Endodermal cell (in vitro differentiated cells): Measurements from ENCODE around the gene PDE4D. TPM values are rescaled to one million over a fixed set of nuclear protein-coding genes. Genes with fewer than 3 reads are reported as not detected.

Experiments
- DNase-seq: peaks from one replicate; pipeline ENCODE4 v3.0.0-alpha.2; 2017
- H3K27ac ChIP-seq: 2 replicates; pipeline ENCODE4 v1.5.1; 2013; ENCODE audit warnings: mild to moderate bottlenecking, low read depth, low read length, moderate library complexity
- H3K27me3 ChIP-seq: 2 replicates; pipeline ENCODE4 v1.6.1; 2013; ENCODE audit warnings: mild to moderate bottlenecking, low read length, moderate library complexity; ENCODE audit not compliant: insufficient read depth, control insufficient read depth, poor library complexity, severe bottlenecking
- H3K36me3 ChIP-seq: 2 replicates; pipeline ENCODE4 v1.7.0; 2013; ENCODE audit warnings: mild to moderate bottlenecking, low read length, moderate library complexity; ENCODE audit not compliant: control insufficient read depth, insufficient read depth
- H3K4me1 ChIP-seq: one replicate; pipeline ENCODE4 v1.7.0; 2013; ENCODE audit warnings: low read length; ENCODE audit not compliant: control insufficient read depth, insufficient read depth
- H3K4me3 ChIP-seq: 2 replicates; pipeline ENCODE4 v1.5.1; 2013; ENCODE audit warnings: mild to moderate bottlenecking, low read length, moderate library complexity
- H3K9ac ChIP-seq: 2 replicates; pipeline ENCODE4 v1.6.1; 2013; ENCODE audit warnings: mild to moderate bottlenecking, low read length, moderate library complexity; ENCODE audit not compliant: poor library complexity, severe bottlenecking; ENCODE audit errors: extremely low read depth
- H3K9me3 ChIP-seq: 2 replicates; pipeline ENCODE4 v1.6.1; 2013; ENCODE audit warnings: mild to moderate bottlenecking, low read length, moderate library complexity; ENCODE audit not compliant: control insufficient read depth
- H3K27ac Mint-ChIP-seq: 2 replicates; pipeline ENCODE4 v1.8.0; 2020; ENCODE audit warnings: mixed read lengths
- H3K27me3 Mint-ChIP-seq: 2 replicates; pipeline ENCODE4 v1.8.0; 2021; ENCODE audit warnings: mild to moderate bottlenecking, mixed read lengths; ENCODE audit not compliant: insufficient read depth
- H3K36me3 Mint-ChIP-seq: 2 replicates; pipeline ENCODE4 v1.8.0; 2020; ENCODE audit warnings: low read depth, mixed read lengths
- H3K4me1 Mint-ChIP-seq: 2 replicates; pipeline ENCODE4 v1.8.0; 2020; ENCODE audit warnings: mixed read lengths
- H3K4me3 Mint-ChIP-seq: 2 replicates; pipeline ENCODE4 v1.8.0; 2020; ENCODE audit warnings: mild to moderate bottlenecking, moderate library complexity, mixed read lengths
- H3K9me3 Mint-ChIP-seq: 2 replicates; pipeline ENCODE4 v1.8.0; 2020; ENCODE audit warnings: mild to moderate bottlenecking, mixed read lengths
- WGBS, 2 experiments: methylation state at CpG; one replicate each; pipeline versions ENCODE4 v1.1.5 to v1.1.7; 2013; ENCODE audit warnings: missing lambda C conversion rate in 2 of 2, mixed read lengths in 1 of 2; ENCODE audit not compliant: insufficient coverage in 1 of 2, insufficient read length in 1 of 2; 5-methylcytosine and 5-hydroxymethylcytosine counted together
- total RNA-seq, 2 donors: library from RNA; stranded (reverse); fragmentation: NEBNext Ultra II Directional in 1 of 2; extraction: Animal tissue kit (Norgen Biotek cat#: 25700) in 1 of 2; gene quantifications; 2 replicates in 1 of 2; 3 replicates in 1 of 2; pipeline ENCODE4 v1.2.1, GENCODE V29; 2021
- TF ChIP-seq, protein P1 (sequence below): fragments of 200-600 bp; sonication (generic); conservative IDR thresholded peaks from 2 replicates; pipeline ENCODE4 v1.5.0; 2021; ENCODE audit warnings: antibody characterized with exemption, mild to moderate bottlenecking

The PDE4D gene
- total RNA-seq, 2 donors from 2014 or later, result 9.2 to 11.4 TPM

DNA sequence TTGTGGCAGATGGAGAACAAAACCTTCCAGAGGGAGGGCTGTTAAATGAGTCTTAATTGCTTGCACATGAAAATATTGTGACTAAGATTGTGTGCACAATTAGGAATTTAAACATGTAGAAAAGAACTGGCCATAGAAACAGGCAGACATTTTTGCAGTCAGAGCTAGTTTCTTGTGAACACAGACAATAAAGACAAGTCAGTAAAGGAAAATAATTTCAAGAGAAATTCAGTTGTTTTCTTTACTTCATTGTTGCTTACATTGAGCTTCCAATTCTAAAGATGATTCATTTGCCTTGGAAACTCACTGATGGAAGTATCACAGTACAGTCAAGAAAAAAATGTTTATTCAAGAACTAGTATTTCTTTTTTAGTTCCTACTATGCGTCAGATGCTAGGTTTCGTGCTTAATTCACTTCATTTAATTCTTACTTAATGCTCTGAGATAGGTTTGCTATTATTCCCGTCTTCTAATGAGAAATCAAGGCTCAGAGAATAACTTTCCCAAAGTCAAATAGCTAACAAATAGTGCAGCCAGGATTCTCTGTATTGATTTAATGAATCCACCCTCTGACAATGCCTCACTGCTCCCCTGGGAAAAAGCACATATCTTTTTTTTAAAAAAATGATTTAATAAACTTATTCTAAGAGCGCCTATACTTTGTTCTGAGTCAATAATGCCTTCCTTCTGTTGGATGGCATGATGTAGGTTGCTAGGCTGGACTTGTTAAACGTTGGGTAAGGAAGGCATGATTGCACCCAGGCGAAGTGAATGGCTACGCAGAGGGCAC, 729.3 kb downstream of the PDE4D start:
- TF ChIP-seq, protein P1, sequence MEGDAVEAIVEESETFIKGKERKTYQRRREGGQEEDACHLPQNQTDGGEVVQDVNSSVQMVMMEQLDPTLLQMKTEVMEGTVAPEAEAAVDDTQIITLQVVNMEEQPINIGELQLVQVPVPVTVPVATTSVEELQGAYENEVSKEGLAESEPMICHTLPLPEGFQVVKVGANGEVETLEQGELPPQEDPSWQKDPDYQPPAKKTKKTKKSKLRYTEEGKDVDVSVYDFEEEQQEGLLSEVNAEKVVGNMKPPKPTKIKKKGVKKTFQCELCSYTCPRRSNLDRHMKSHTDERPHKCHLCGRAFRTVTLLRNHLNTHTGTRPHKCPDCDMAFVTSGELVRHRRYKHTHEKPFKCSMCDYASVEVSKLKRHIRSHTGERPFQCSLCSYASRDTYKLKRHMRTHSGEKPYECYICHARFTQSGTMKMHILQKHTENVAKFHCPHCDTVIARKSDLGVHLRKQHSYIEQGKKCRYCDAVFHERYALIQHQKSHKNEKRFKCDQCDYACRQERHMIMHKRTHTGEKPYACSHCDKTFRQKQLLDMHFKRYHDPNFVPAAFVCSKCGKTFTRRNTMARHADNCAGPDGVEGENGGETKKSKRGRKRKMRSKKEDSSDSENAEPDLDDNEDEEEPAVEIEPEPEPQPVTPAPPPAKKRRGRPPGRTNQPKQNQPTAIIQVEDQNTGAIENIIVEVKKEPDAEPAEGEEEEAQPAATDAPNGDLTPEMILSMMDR, result no peak
- no peak for DNase-seq
- Histone ChIP-seq H3K9ac (no peak overlapping the region), H3K27me3 (no peaks in the 10 kb centered on the region), H3K4me1 (no peaks in the 10 kb centered on the region), H3K9me3 (no peaks in the 10 kb centered on the region), H3K27ac (no peak overlapping the region), H3K36me3 (no peaks in the 10 kb centered on the region), H3K4me3 (no peak overlapping the region)
- WGBS, 2 experiments, result 78 to 81% methylated on average over 6 to 7 of the region's 7 CpGs
- H3K9me3 Mint-ChIP-seq, result no peaks in the 10 kb centered on the region
- H3K36me3 Mint-ChIP-seq, result no peaks in the 10 kb centered on the region
- peaks cover 6% of the 10 kb centered on the region for H3K27me3 Mint-ChIP-seq
- no peak overlapping the region for H3K4me3 Mint-ChIP-seq
- peaks cover 10% of the 10 kb centered on the region for H3K4me1 Mint-ChIP-seq
- H3K27ac Mint-ChIP-seq, result no peak overlapping the region

DNA sequence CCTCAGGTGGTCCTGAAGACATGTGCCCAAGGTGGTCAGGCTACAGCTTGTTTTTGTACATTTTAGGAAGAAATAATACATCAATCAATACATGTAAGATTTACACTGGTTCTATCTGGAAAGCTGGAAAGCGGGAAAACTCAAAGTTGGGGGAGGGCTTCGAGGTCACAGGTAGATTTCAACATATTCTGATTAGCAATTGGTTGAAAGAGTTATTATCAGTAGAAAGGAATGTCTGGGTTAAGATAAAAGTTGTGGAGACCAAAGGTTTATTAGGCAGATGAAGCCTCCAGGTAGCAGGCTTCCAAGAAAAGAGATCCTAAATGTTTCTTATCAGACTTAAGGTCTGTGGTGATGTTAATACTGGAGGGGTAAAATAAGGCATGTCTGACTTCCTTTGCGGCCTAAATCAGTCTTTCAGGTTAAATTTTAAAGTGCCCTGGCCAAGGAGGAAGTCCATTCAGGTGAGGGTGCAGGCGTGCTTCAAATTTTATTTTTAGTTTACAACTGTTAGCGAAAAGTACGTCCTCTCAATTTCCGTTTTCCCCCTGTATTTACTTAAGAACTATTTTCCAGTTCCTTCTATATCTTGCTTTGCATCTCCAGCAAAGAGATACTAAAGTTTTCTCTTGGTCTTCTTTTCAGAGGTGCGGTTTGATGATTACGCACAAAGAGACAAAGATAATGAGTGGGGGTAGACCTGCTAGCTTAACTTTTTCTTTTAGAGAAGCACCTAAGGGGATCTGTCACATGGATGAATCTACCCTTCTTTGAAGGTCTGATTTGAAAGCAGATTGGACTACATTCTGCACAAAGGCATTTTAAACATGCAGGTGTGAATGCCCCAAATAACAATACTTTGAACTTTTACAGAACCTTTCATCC, 732.1 kb downstream of the PDE4D start:
- TF ChIP-seq, protein P1, result no peak
- H3K36me3 Mint-ChIP-seq, result no peaks in the 10 kb centered on the region
- peaks cover 10% of the 10 kb centered on the region for H3K27me3 Mint-ChIP-seq
- Histone ChIP-seq H3K9me3 (no peaks in the 10 kb centered on the region), H3K27me3 (no peaks in the 10 kb centered on the region), H3K4me3 (no peak overlapping the region), H3K4me1 (no peaks in the 10 kb centered on the region), H3K27ac (no peak overlapping the region), H3K36me3 (no peaks in the 10 kb centered on the region), H3K9ac (no peak overlapping the region)
- DNase-seq, result no peak
- peaks cover 10% of the 10 kb centered on the region for H3K4me1 Mint-ChIP-seq
- no peaks in the 10 kb centered on the region for H3K9me3 Mint-ChIP-seq
- 92% methylated on average over 8 to 9 of the region's 9 CpGs for WGBS, 2 experiments
- H3K4me3 Mint-ChIP-seq, result no peak overlapping the region
- H3K27ac Mint-ChIP-seq, result no peak overlapping the region

DNA sequence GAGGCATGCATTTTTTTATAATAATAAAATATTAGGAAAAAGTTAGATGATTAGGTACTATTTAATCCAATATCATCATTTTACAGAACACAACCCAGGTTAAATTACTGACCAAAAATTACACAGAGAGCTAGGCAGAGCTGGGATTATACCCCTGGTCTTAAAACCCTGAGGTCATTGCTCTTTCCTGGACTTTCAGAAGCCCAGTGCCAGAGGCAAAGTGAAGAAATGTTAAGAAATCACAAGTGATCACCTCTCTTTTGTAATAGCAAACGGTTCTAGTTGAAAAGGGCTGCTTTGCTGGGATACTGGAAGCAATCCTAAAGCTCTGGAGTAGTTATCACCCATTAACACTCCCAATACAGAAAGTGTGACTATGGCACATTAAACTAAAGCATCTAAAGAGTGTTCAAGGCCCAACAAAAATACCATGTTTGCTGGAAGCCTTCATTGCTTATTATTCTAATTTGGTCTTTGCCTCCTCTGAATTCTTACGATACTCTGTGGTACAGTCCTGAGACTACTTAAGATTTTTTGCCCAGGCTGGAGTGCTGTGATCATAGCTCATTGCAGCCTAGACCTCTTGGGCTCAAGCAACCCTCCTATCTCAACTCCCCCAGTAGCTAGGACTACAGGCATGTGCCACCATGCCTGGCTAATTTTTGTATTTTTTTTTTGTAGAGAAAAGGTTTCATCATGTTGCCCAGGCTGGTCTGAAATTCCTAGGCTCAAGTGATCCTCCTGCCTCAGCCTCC, 734.7 kb downstream of the PDE4D start:
- Mint-ChIP-seq H3K4me1 (peaks cover 10% of the 10 kb centered on the region), H3K4me3 (no peak overlapping the region), H3K36me3 (no peaks in the 10 kb centered on the region), H3K27ac (no peak overlapping the region), H3K9me3 (no peaks in the 10 kb centered on the region), H3K27me3 (peaks cover 8% of the 10 kb centered on the region)
- Histone ChIP-seq H3K27ac (no peak overlapping the region), H3K27me3 (no peaks in the 10 kb centered on the region), H3K9me3 (no peaks in the 10 kb centered on the region), H3K36me3 (no peaks in the 10 kb centered on the region), H3K4me3 (no peak overlapping the region), H3K4me1 (no peaks in the 10 kb centered on the region), H3K9ac (no peak overlapping the region)
- no peak for DNase-seq
- TF ChIP-seq, protein P1, result no peak
- WGBS, 2 experiments, result 58 to 79% methylated on average over 2 of the region's 2 CpGs
